Liver (tissue), 9 donors: ENCODE results near the gene AMACR. TPM values are rescaled to one million over a fixed set of nuclear protein-coding genes. Genes with fewer than 3 reads are reported as not detected.

ENCODE experiments used
- DNase-seq: peaks from one replicate; pipeline ENCODE4 v3.0.0-alpha.2; 2017; ENCODE audit warnings: low spot score
- H3K27ac ChIP-seq, 2 donors: one replicate each; pipeline ENCODE4 v1.7.0; 2013; ENCODE audit warnings: inconsistent platforms in 2 of 2, low read length in 2 of 2, control low read depth in 1 of 2, low read depth in 1 of 2, mild to moderate bottlenecking in 1 of 2
- H3K27me3 ChIP-seq, 4 donors: one replicate each; pipeline versions ENCODE4 v1.6.1 to v1.7.0; 2013; ENCODE audit warnings: low read length in 3 of 4, inconsistent platforms in 1 of 4, mild to moderate bottlenecking in 1 of 4, moderate library complexity in 1 of 4; ENCODE audit not compliant: control insufficient read depth in 4 of 4, insufficient read depth in 4 of 4
- H3K36me3 ChIP-seq, 4 donors: one replicate each; pipeline versions ENCODE4 v1.6.1 to v1.7.0; 2013; ENCODE audit warnings: low read length in 3 of 4, mild to moderate bottlenecking in 3 of 4, low read depth in 1 of 4, moderate library complexity in 1 of 4; ENCODE audit not compliant: control insufficient read depth in 4 of 4, insufficient read depth in 3 of 4
- H3K4me1 ChIP-seq, 4 donors: one replicate each; pipeline versions ENCODE4 v1.6.1 to v1.7.0; 2013; ENCODE audit warnings: low read length in 3 of 4, mild to moderate bottlenecking in 3 of 4, moderate library complexity in 1 of 4; ENCODE audit not compliant: control insufficient read depth in 4 of 4, insufficient read depth in 4 of 4
- H3K4me3 ChIP-seq, 3 donors: one replicate each; pipeline versions ENCODE4 v1.6.1 to v1.7.0; 2013; ENCODE audit warnings: low read length in 3 of 3, control low read depth in 1 of 3, low read depth in 1 of 3, mild to moderate bottlenecking in 1 of 3
- H3K9ac ChIP-seq, 2 donors: one replicate each; pipeline ENCODE4 v1.7.0; 2013; ENCODE audit warnings: low read length in 2 of 2, mild to moderate bottlenecking in 2 of 2, moderate library complexity in 2 of 2, control low read depth in 1 of 2, low read depth in 1 of 2
- H3K9me3 ChIP-seq, 4 donors: one replicate each; pipeline versions ENCODE4 v1.6.1 to v1.7.0; 2013; ENCODE audit warnings: low read length in 3 of 4; ENCODE audit not compliant: control insufficient read depth in 4 of 4
- EGR1 ChIP-seq, 2 donors: IDR thresholded peaks; 2 replicates each; pipeline ENCODE4 v1.6.1; 2016 to 2018; ENCODE audit warnings: antibody characterized with exemption in 2 of 2, low read depth in 2 of 2
- FOXA1 ChIP-seq: IDR thresholded peaks from 2 replicates; pipeline ENCODE4 v1.6.1; 2016; ENCODE audit warnings: antibody characterized with exemption
- FOXA2 ChIP-seq: IDR thresholded peaks from 2 replicates; pipeline ENCODE4 v1.6.1; 2016; ENCODE audit warnings: antibody characterized with exemption
- GABPA ChIP-seq, 2 donors: IDR thresholded peaks in 1 of 2; conservative IDR thresholded peaks in 1 of 2; 2 replicates each; pipeline ENCODE4 v1.6.1; 2016; ENCODE audit warnings: antibody characterized with exemption in 2 of 2, mild to moderate bottlenecking in 1 of 2, moderate library complexity in 1 of 2
- HNF4G ChIP-seq: IDR thresholded peaks from 2 replicates; pipeline ENCODE4 v1.6.1; 2016; ENCODE audit warnings: antibody characterized with exemption
- JUND ChIP-seq, 2 donors: IDR thresholded peaks; 2 replicates each; pipeline ENCODE4 v1.6.1; 2016; ENCODE audit warnings: antibody characterized with exemption in 2 of 2
- NR2F2 ChIP-seq: IDR thresholded peaks from 2 replicates; pipeline ENCODE4 v1.6.1; 2016; ENCODE audit warnings: antibody characterized with exemption
- RAD21 ChIP-seq, 2 donors: IDR thresholded peaks; 2 replicates each; pipeline ENCODE4 v1.6.1; 2016; ENCODE audit warnings: antibody characterized with exemption in 2 of 2, mild to moderate bottlenecking in 2 of 2
- REST ChIP-seq: IDR thresholded peaks from 2 replicates; pipeline ENCODE4 v1.6.1; 2016; ENCODE audit warnings: antibody characterized with exemption, mild to moderate bottlenecking
- SP1 ChIP-seq: IDR thresholded peaks from 2 replicates; pipeline ENCODE4 v1.6.1; 2018; ENCODE audit warnings: antibody characterized with exemption, mild to moderate bottlenecking
- TAF1 ChIP-seq: conservative IDR thresholded peaks from 2 replicates; pipeline ENCODE4 v1.6.1; 2016; ENCODE audit warnings: antibody characterized with exemption, mild to moderate bottlenecking
- ZBTB33 ChIP-seq: IDR thresholded peaks from 2 replicates; pipeline ENCODE4 v1.6.1; 2016; ENCODE audit warnings: antibody characterized with exemption
- WGBS: extraction: QIAGEN DNeasy Blood & Tissue Kit; methylation state at CpG from one replicate; pipeline ENCODE4 v1.1.7; 2013; 5-methylcytosine and 5-hydroxymethylcytosine counted together
- polyA plus RNA-seq, 2 donors: library from polyadenylated mRNA; stranded (reverse) in 1 of 2; unstranded in 1 of 2; fragments of 200-250 nt in 1 of 2; fragments of >200 nt in 1 of 2; fragmentation: Nextera tagmentation in 1 of 2; extraction: Ambion mirVana in 1 of 2; gene quantifications; one replicate each; pipeline versions ENCODE4 v1.2.1 to v1.2.3, GENCODE V29; 2013 to 2015
- total RNA-seq, 2 donors: library from RNA; depleted of rRNA; stranded (reverse); fragments of >200 nt; gene quantifications; one replicate each; pipeline ENCODE4 v1.2.3, GENCODE V29; 2014
- TF ChIP-seq, protein P1 (sequence below): IDR thresholded peaks from 2 replicates; pipeline ENCODE4 v1.6.1; 2016; ENCODE audit warnings: antibody characterized with exemption
- TF ChIP-seq, protein P2 (sequence below): IDR thresholded peaks from 2 replicates; pipeline ENCODE4 v1.6.1; 2016; ENCODE audit warnings: antibody characterized with exemption
- TF ChIP-seq, protein P3 (sequence below): fragments of 150-350 bp; IDR thresholded peaks from 2 replicates; pipeline ENCODE4 v1.5.1; 2017; ENCODE audit warnings: improper control_type of control experiment, low read depth, low read length; ENCODE audit not compliant: missing input control
- donor health status: healthy.
- donor health status: healthy.
- donor health status: healthy.
- donor health status: healthy.
- donor health status: healthy.

Gene AMACR
- total and polyA plus RNA-seq, 4 donors: 15.6 to 48.5 (median 31.7) TPM

DNA sequence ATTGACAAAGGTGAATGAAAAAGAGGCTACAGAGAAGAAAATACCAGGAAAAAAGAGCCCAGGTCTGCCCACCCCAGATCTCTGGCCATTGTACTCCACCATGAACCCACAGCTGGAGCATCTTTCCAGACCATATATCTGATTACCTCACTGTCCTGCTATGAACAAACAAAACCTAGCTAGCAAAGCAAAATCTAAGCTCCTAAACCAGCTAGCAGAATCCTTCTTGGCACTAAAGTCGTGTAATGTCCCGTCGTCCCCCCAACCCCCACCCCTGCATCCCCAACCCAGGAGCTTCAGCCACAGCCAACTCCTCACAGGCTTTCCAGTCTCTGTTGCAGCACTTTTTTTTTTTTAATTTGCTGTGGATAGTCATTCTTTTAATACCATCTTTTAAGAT, 32.6 kb upstream of the AMACR start:
- Histone ChIP-seq H3K27ac (no peak overlapping the region), H3K4me3 (no peak overlapping the region), H3K4me1 (peaks cover 3 to 16% (median 5%) of the 10 kb centered on the region in 4 donors), H3K9ac (no peak overlapping the region), H3K36me3 (no peaks in the 10 kb centered on the region), H3K27me3 (no peaks in the 10 kb centered on the region), H3K9me3 (no peaks in the 10 kb centered on the region)
- no peak for TF ChIP-seq GABPA (IDR thresholded peaks at IDR 0.05 in 1 of 2, conservative IDR thresholded peaks at IDR 0.05 in 1 of 2)
- no peak for TF ChIP-seq JUND (IDR thresholded peaks at IDR 0.05)
- TF ChIP-seq SP1: no peak
- no peak for TF ChIP-seq EGR1 (IDR thresholded peaks at IDR 0.05; ENCODE audit: low read depth in 2 of 2)
- TF ChIP-seq, protein P1, sequence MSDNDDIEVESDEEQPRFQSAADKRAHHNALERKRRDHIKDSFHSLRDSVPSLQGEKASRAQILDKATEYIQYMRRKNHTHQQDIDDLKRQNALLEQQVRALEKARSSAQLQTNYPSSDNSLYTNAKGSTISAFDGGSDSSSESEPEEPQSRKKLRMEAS: no peak
- no peak for TF ChIP-seq HNF4G
- TF ChIP-seq, protein P2, sequence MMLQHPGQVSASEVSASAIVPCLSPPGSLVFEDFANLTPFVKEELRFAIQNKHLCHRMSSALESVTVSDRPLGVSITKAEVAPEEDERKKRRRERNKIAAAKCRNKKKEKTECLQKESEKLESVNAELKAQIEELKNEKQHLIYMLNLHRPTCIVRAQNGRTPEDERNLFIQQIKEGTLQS: no peak
- no peak for TF ChIP-seq RAD21 (IDR thresholded peaks at IDR 0.05)
- TF ChIP-seq, protein P3, sequence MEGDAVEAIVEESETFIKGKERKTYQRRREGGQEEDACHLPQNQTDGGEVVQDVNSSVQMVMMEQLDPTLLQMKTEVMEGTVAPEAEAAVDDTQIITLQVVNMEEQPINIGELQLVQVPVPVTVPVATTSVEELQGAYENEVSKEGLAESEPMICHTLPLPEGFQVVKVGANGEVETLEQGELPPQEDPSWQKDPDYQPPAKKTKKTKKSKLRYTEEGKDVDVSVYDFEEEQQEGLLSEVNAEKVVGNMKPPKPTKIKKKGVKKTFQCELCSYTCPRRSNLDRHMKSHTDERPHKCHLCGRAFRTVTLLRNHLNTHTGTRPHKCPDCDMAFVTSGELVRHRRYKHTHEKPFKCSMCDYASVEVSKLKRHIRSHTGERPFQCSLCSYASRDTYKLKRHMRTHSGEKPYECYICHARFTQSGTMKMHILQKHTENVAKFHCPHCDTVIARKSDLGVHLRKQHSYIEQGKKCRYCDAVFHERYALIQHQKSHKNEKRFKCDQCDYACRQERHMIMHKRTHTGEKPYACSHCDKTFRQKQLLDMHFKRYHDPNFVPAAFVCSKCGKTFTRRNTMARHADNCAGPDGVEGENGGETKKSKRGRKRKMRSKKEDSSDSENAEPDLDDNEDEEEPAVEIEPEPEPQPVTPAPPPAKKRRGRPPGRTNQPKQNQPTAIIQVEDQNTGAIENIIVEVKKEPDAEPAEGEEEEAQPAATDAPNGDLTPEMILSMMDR: no peak
- TF ChIP-seq ZBTB33: no peak
- no peak for TF ChIP-seq TAF1
- no peak for TF ChIP-seq FOXA1
- TF ChIP-seq FOXA2: no peak
- no peak for TF ChIP-seq NR2F2
- TF ChIP-seq REST: no peak
- 51% methylated on average over 3 of the region's 3 CpGs for WGBS
- DNase-seq: no peak
